IMR-90 (cell line): Measurements from ENCODE around the gene MRPL40. TPM values are rescaled to one million over a fixed set of nuclear protein-coding genes. Genes with fewer than 3 reads are reported as not detected.

Source experiments
- ATAC-seq: fragments of 200-7000 bp; cut with Tn5 transposase; 2 replicates; pipeline ENCODE4 v1.9.1; 2020; ENCODE audit warnings: low read depth, mild to moderate bottlenecking, moderate library complexity
- BruUV-seq: library from RNA; stranded (reverse); fragments of 400-500 nt; replicated peaks from 2 replicates; lab custom pipeline; 2021; lab: Mats Ljungman, UMichigan
- CTCF ChIA-PET: fragments of 300-600 bp; formaldehyde crosslinking; extraction: SDS; loops from one replicate; lab custom pipeline; 2021; ENCODE audit warnings: antibody characterized with exemption; lab: Yijun Ruan, JAX
- POLR2A ChIA-PET: fragments of 300-600 bp; sonication (Branson Sonifier 250); formaldehyde crosslinking; loops from one replicate; lab custom pipeline; 2022; ENCODE audit warnings: antibody characterized with exemption; ENCODE audit not compliant: unreplicated experiment; lab: Charles Lee
- DNase-seq: peaks from one replicate; pipeline ENCODE4 v3.0.0; 2013
- H2AFZ ChIP-seq: replicated peaks from 2 replicates; pipeline ENCODE3; 2013; ENCODE audit warnings: low read length, mild to moderate bottlenecking; ENCODE audit not compliant: poor library complexity
- H2AK5ac ChIP-seq: 2 replicates; pipeline ENCODE4 v1.6.1; 2013; ENCODE audit warnings: low read depth, low read length, inconsistent platforms
- H2AK9ac ChIP-seq: replicated peaks from 2 replicates; pipeline ENCODE3; 2013; ENCODE audit warnings: mild to moderate bottlenecking, low read depth, low read length, moderate library complexity; ENCODE audit not compliant: poor library complexity
- H2BK120ac ChIP-seq: 2 replicates; pipeline ENCODE4 v1.6.1; 2013; ENCODE audit warnings: low read depth, low read length, inconsistent platforms
- H2BK15ac ChIP-seq: 3 replicates; pipeline ENCODE4 v1.6.1; 2013; ENCODE audit warnings: low read depth, low read length, inconsistent platforms
- H2BK20ac ChIP-seq: 2 replicates; pipeline ENCODE4 v1.6.1; 2013; ENCODE audit warnings: low read depth, mild to moderate bottlenecking, inconsistent platforms, low read length, moderate library complexity
- H2BK5ac ChIP-seq: 2 replicates; pipeline ENCODE4 v1.6.1; 2013; ENCODE audit warnings: mild to moderate bottlenecking, low read depth, low read length, inconsistent platforms; ENCODE audit not compliant: poor library complexity, severe bottlenecking
- H3K14ac ChIP-seq: replicated peaks from 2 replicates; pipeline ENCODE4 v1.6.1; 2013; ENCODE audit warnings: low read depth, low read length, inconsistent platforms
- H3K18ac ChIP-seq: 2 replicates; pipeline ENCODE4 v1.6.1; 2013; ENCODE audit warnings: low read depth, low read length, control low read depth
- H3K23ac ChIP-seq: 2 replicates; pipeline ENCODE4 v1.6.1; 2013; ENCODE audit warnings: low read depth, low read length, inconsistent platforms
- H3K27ac ChIP-seq: 2 replicates; pipeline ENCODE4 v1.5.1; 2013; ENCODE audit warnings: mild to moderate bottlenecking, control low read depth, low read length; ENCODE audit not compliant: insufficient read depth
- H3K27me3 ChIP-seq: 2 replicates; pipeline ENCODE4 v1.6.1; 2013; ENCODE audit warnings: low read length; ENCODE audit not compliant: control insufficient read depth, insufficient read depth
- H3K36me3 ChIP-seq: 2 replicates; pipeline ENCODE4 v1.6.1; 2013; ENCODE audit warnings: low read length, mixed read lengths; ENCODE audit not compliant: control insufficient read depth, insufficient read depth
- H3K4ac ChIP-seq: 2 replicates; pipeline ENCODE4 v1.6.1; 2013; ENCODE audit warnings: low read depth, low read length, inconsistent platforms
- H3K4me1 ChIP-seq: 2 replicates; pipeline ENCODE4 v1.6.1; 2013; ENCODE audit warnings: low read length, mixed read lengths; ENCODE audit not compliant: control insufficient read depth, insufficient read depth
- H3K4me2 ChIP-seq: 2 replicates; pipeline ENCODE4 v1.6.1; 2013; ENCODE audit warnings: low read depth, mild to moderate bottlenecking, control low read depth, low read length, moderate library complexity
- H3K4me3 ChIP-seq: 2 replicates; pipeline ENCODE4 v1.5.1; 2013; ENCODE audit warnings: low read depth, mild to moderate bottlenecking, control low read depth, low read length, moderate library complexity; ENCODE audit not compliant: insufficient read depth
- H3K56ac ChIP-seq: 2 replicates; pipeline ENCODE4 v1.6.1; 2013; ENCODE audit warnings: low read length, inconsistent platforms; ENCODE audit not compliant: insufficient read depth; ENCODE audit errors: extremely low read depth
- H3K79me1 ChIP-seq, 2 experiments: 2 replicates each; pipeline ENCODE4 v1.6.1; 2013; ENCODE audit warnings: low read length in 2 of 2, inconsistent platforms in 1 of 2, low read depth in 1 of 2
- H3K9ac ChIP-seq: 2 replicates; pipeline ENCODE4 v1.6.1; 2013; ENCODE audit warnings: low read depth, low read length, control low read depth
- H3K9me1 ChIP-seq: 2 replicates; pipeline ENCODE4 v1.6.1; 2013; ENCODE audit warnings: low read length, inconsistent platforms; ENCODE audit not compliant: insufficient read depth
- H3K9me3 ChIP-seq: 2 replicates; pipeline ENCODE4 v1.6.1; 2013; ENCODE audit warnings: low read length; ENCODE audit not compliant: control insufficient read depth, insufficient read depth
- H4K20me1 ChIP-seq: 2 replicates; pipeline ENCODE4 v1.6.1; 2013; ENCODE audit warnings: low read length, inconsistent platforms; ENCODE audit not compliant: insufficient read depth
- H4K5ac ChIP-seq: 2 replicates; pipeline ENCODE4 v1.6.1; 2013; ENCODE audit warnings: mild to moderate bottlenecking, low read depth, low read length, control low read depth
- H4K8ac ChIP-seq, 2 experiments: 2 replicates each; pipeline ENCODE4 v1.6.1; 2013; ENCODE audit warnings: low read depth in 2 of 2, low read length in 2 of 2, control low read depth in 1 of 2, inconsistent platforms in 1 of 2
- H4K91ac ChIP-seq: 2 replicates; pipeline ENCODE4 v1.6.1; 2013; ENCODE audit warnings: low read depth, low read length, inconsistent platforms; ENCODE audit not compliant: insufficient read depth
- BHLHE40 ChIP-seq: fragments of 150-350 bp; IDR thresholded peaks from 2 replicates; pipeline ENCODE4 v1.6.1; 2016; ENCODE audit warnings: mild to moderate bottlenecking, low read depth, low read length
- CEBPB ChIP-seq: IDR thresholded peaks from 2 replicates; pipeline ENCODE4 v1.6.1; 2012; ENCODE audit warnings: low read depth, low read length, improper control_type of control experiment
- CHD1 ChIP-seq: IDR thresholded peaks from 2 replicates; pipeline ENCODE4 v1.6.1; 2012; ENCODE audit warnings: low read depth, low read length, improper control_type of control experiment
- FOS ChIP-seq: fragments of 150-350 bp; IDR thresholded peaks from 2 replicates; pipeline ENCODE4 v1.6.1; 2016; ENCODE audit warnings: low read depth, low read length
- MAFK ChIP-seq: IDR thresholded peaks from 2 replicates; pipeline ENCODE4 v1.6.1; 2012; ENCODE audit warnings: low read depth, low read length, improper control_type of control experiment
- MAZ ChIP-seq: IDR thresholded peaks from 2 replicates; pipeline ENCODE4 v1.6.1; 2012; ENCODE audit warnings: low read depth, mild to moderate bottlenecking, low read length, improper control_type of control experiment, moderate library complexity, borderline replicate concordance
- MXI1 ChIP-seq: IDR thresholded peaks from 2 replicates; pipeline ENCODE4 v1.6.1; 2012; ENCODE audit warnings: low read depth, mild to moderate bottlenecking, low read length, moderate library complexity, borderline replicate concordance
- POLR2A ChIP-seq: IDR thresholded peaks from 2 replicates; pipeline ENCODE4 v1.6.1; 2012; ENCODE audit warnings: mild to moderate bottlenecking, low read depth, low read length
- RAD21 ChIP-seq: IDR thresholded peaks from 2 replicates; pipeline ENCODE4 v1.6.1; 2012; ENCODE audit warnings: low read length, improper control_type of control experiment
- RCOR1 ChIP-seq: IDR thresholded peaks from 2 replicates; pipeline ENCODE4 v1.6.1; 2012; ENCODE audit warnings: mild to moderate bottlenecking, low read length, improper control_type of control experiment; ENCODE audit not compliant: insufficient replicate concordance
- RFX5 ChIP-seq: IDR thresholded peaks from 2 replicates; pipeline ENCODE4 v1.8.0; 2012; ENCODE audit warnings: low read depth, mild to moderate bottlenecking, low read length, moderate library complexity
- SMC3 ChIP-seq: fragments of 150-350 bp; IDR thresholded peaks from 2 replicates; pipeline ENCODE4 v1.6.1; 2016; ENCODE audit warnings: low read depth, mild to moderate bottlenecking, antibody characterized with exemption, low read length, moderate library complexity
- WGBS, 2 experiments: methylation state at CpG; one replicate each; pipeline versions ENCODE4 v1.1.5 to v1.1.7; 2013; ENCODE audit warnings: missing lambda C conversion rate in 2 of 2; ENCODE audit not compliant: insufficient read length in 1 of 2; ENCODE audit errors: extremely low coverage in 2 of 2; 5-methylcytosine and 5-hydroxymethylcytosine counted together
- dilution Hi-C: fragments of 300-500 bp; cut with HindIII; formaldehyde crosslinking; loops from one replicate; pipeline ENCODE4 v1.14.3; 2018; ENCODE audit warnings: low sequenced_read_pairs; ENCODE audit not compliant: unreplicated experiment
- in situ Hi-C: fragments of 300-500 bp; cut with MboI; formaldehyde crosslinking; loops from 3 replicates; pipeline ENCODE4 v1.14.3; 2019; ENCODE audit warnings: low sequenced_read_pairs, inconsistent platforms, mixed read lengths
- intact Hi-C: fragments of 100-400 bp; cut with micrococcal nuclease; formaldehyde crosslinking; loops from 2 replicates; pipeline ENCODE4 v1.10.0; 2022
- polyA plus RNA-seq, 3 experiments: library from polyadenylated mRNA; depleted of rRNA; stranded (reverse); fragments of >200 nt; gene quantifications; 2 replicates each; pipeline ENCODE4 v1.2.3, GENCODE V29; 2012; ENCODE audit warnings: low replicate concordance in 1 of 3
- total RNA-seq: library from RNA; depleted of rRNA; stranded (reverse); fragments of >200 nt; gene quantifications from 2 replicates; pipeline ENCODE4 v1.2.3, GENCODE V29; 2012
- TF ChIP-seq, protein P1 (sequence below): conservative IDR thresholded peaks from 2 replicates; pipeline ENCODE4 v1.5.1; 2012; ENCODE audit warnings: mild to moderate bottlenecking, low read depth, low read length, improper control_type of control experiment
- TF ChIP-seq, protein P2 (sequence below): fragments of 150-350 bp; IDR thresholded peaks from 2 replicates; pipeline ENCODE4 v1.6.1; 2016; ENCODE audit warnings: low read depth, mild to moderate bottlenecking, low read length, moderate library complexity, borderline replicate concordance
- TF ChIP-seq, protein P3 (sequence below): fragments of 150-350 bp; IDR thresholded peaks from 2 replicates; pipeline ENCODE4 v1.6.1; 2017; ENCODE audit warnings: mild to moderate bottlenecking, antibody characterized with exemption, low read length, low read depth

MRPL40 gene
- total and polyA plus RNA-seq, 2 of the 4 experiments (the other 2 are of a cell fraction), result 36.7 to 37.5 TPM

DNA sequence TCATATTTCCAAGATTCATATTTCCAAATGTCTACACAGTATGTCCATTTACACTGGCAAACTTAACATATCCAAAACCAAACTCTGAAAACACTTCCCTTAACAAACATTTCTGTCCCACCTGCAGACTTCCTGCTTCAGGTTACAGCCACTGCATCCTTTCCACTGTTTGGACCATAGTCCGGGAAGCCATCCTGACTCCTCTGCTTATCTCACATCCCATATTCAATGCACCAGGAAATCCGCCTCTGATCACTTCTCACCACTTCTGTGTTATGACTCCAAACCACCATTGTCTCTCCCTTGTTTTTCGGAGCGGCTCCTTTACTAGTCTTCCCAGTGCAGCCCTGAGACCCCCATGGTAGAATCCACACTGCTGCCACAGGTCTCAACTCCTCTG is 30.9 kb upstream of the MRPL40 start:
- no peak overlapping the region for H3K9ac ChIP-seq
- CTCF ChIA-PET, result no interaction called here
- intact Hi-C loops, result no loop called here
- no peak overlapping the region for H2AFZ ChIP-seq
- no peak overlapping the region for H2BK20ac ChIP-seq
- H3K9me3 ChIP-seq, result no peaks in the 10 kb centered on the region
- H3K23ac ChIP-seq, result no peak overlapping the region
- ATAC-seq (no peak), DNase-seq (no peak)
- H3K4me2 ChIP-seq, result no peak overlapping the region
- H3K4ac ChIP-seq, result no peak overlapping the region
- TF ChIP-seq CHD1 (no peak), MXI1 (no peak), RAD21 (no peak), SMC3 (no peak), RFX5 (no peak), MAZ (no peak), CEBPB (no peak), RCOR1 (no peak), POLR2A (no peak), FOS (no peak), MAFK (no peak), BHLHE40 (no peak)
- TF ChIP-seq, protein P1, sequence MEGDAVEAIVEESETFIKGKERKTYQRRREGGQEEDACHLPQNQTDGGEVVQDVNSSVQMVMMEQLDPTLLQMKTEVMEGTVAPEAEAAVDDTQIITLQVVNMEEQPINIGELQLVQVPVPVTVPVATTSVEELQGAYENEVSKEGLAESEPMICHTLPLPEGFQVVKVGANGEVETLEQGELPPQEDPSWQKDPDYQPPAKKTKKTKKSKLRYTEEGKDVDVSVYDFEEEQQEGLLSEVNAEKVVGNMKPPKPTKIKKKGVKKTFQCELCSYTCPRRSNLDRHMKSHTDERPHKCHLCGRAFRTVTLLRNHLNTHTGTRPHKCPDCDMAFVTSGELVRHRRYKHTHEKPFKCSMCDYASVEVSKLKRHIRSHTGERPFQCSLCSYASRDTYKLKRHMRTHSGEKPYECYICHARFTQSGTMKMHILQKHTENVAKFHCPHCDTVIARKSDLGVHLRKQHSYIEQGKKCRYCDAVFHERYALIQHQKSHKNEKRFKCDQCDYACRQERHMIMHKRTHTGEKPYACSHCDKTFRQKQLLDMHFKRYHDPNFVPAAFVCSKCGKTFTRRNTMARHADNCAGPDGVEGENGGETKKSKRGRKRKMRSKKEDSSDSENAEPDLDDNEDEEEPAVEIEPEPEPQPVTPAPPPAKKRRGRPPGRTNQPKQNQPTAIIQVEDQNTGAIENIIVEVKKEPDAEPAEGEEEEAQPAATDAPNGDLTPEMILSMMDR, result no peak
- TF ChIP-seq, protein P2, sequence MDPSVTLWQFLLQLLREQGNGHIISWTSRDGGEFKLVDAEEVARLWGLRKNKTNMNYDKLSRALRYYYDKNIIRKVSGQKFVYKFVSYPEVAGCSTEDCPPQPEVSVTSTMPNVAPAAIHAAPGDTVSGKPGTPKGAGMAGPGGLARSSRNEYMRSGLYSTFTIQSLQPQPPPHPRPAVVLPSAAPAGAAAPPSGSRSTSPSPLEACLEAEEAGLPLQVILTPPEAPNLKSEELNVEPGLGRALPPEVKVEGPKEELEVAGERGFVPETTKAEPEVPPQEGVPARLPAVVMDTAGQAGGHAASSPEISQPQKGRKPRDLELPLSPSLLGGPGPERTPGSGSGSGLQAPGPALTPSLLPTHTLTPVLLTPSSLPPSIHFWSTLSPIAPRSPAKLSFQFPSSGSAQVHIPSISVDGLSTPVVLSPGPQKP, result no peak
- TF ChIP-seq, protein P3, sequence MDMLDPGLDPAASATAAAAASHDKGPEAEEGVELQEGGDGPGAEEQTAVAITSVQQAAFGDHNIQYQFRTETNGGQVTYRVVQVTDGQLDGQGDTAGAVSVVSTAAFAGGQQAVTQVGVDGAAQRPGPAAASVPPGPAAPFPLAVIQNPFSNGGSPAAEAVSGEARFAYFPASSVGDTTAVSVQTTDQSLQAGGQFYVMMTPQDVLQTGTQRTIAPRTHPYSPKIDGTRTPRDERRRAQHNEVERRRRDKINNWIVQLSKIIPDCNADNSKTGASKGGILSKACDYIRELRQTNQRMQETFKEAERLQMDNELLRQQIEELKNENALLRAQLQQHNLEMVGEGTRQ, result no peak
- POLR2A ChIA-PET, result no interaction called here
- H4K8ac ChIP-seq, result no peak overlapping the region
- H3K56ac ChIP-seq, result no peak overlapping the region
- H3K9me1 ChIP-seq, result peaks cover 13% of the 10 kb centered on the region
- H3K36me3 ChIP-seq, result peaks cover 46% of the 10 kb centered on the region
- H3K14ac ChIP-seq, result no peak overlapping the region
- H2AK5ac ChIP-seq, result no peak overlapping the region
- H4K91ac ChIP-seq, result no peak overlapping the region
- no peak overlapping the region for H3K4me3 ChIP-seq
- H2AK9ac ChIP-seq, result no peak overlapping the region
- H3K4me1 ChIP-seq, result no peaks in the 10 kb centered on the region
- no peaks in the 10 kb centered on the region for H3K27me3 ChIP-seq
- no peak overlapping the region for H2BK15ac ChIP-seq
- H3K27ac ChIP-seq, result no peak overlapping the region
- in situ Hi-C loops, result no loop called here
- dilution Hi-C loops, result no loop called here
- 100% methylated on average over 4 of the region's 4 CpGs; no CpG with 5 or more reads in 1 of the 2 experiments for WGBS, 2 experiments
- no peak overlapping the region for H4K5ac ChIP-seq
- peaks cover 25 to 33% of the 10 kb centered on the region in 2 experiments for H3K79me1 ChIP-seq
- no peak overlapping the region for H2BK5ac ChIP-seq
- peaks cover 2% of the 10 kb centered on the region; the same call in 1 of the 2 replicates for H4K20me1 ChIP-seq
- no TSS peak for BruUV-seq
- no peak overlapping the region for H2BK120ac ChIP-seq
- no peak overlapping the region for H3K18ac ChIP-seq
